Fibroblast of lung (primary cell): Measurements from ENCODE around the gene GABRG3. TPM values are rescaled to one million over a fixed set of nuclear protein-coding genes. Genes with fewer than 3 reads are reported as not detected.

ENCODE experiments used
- DNase-seq, 2 donors: peaks; one replicate each; pipeline versions ENCODE4 v3.0.0 to v3.0.0-alpha.2; 2010; ENCODE audit warnings: low read depth in 2 of 2
- H2AFZ ChIP-seq: 2 replicates; pipeline ENCODE4 v1.5.1; 2012; ENCODE audit warnings: low read length, control low read depth, inconsistent platforms
- H3K27ac ChIP-seq: 2 replicates; pipeline ENCODE4 v1.5.1; 2011; ENCODE audit warnings: low read length, control low read depth; ENCODE audit not compliant: insufficient read depth
- H3K27me3 ChIP-seq: 2 replicates; pipeline ENCODE4 v1.5.1; 2011; ENCODE audit warnings: mild to moderate bottlenecking, low read length; ENCODE audit not compliant: control insufficient read depth, insufficient read depth
- H3K36me3 ChIP-seq: 2 replicates; pipeline ENCODE4 v1.5.1; 2011; ENCODE audit warnings: low read length; ENCODE audit not compliant: control insufficient read depth, insufficient read depth
- H3K4me1 ChIP-seq: 2 replicates; pipeline ENCODE4 v1.5.1; 2011; ENCODE audit warnings: low read length; ENCODE audit not compliant: control insufficient read depth, insufficient read depth; ENCODE audit errors: extremely low read depth
- H3K4me2 ChIP-seq: 2 replicates; pipeline ENCODE4 v1.5.1; 2011; ENCODE audit warnings: low read length, control low read depth; ENCODE audit not compliant: insufficient read depth; ENCODE audit errors: extremely low read depth
- H3K4me3 ChIP-seq, 4 experiments: fragments of 200-600 bp in 1 of 4; sonication (generic) in 1 of 4; replicated peaks in 1 of 4; 2 replicates each; pipeline ENCODE4 v1.5.1; 2011 to 2016; ENCODE audit warnings: low read length in 4 of 4, low read depth in 3 of 4, mild to moderate bottlenecking in 3 of 4, control low read depth in 2 of 4, inconsistent platforms in 1 of 4, mixed read lengths in 1 of 4; ENCODE audit not compliant: insufficient read depth in 1 of 4; ENCODE audit errors: control extremely low read depth in 1 of 4
- H3K79me2 ChIP-seq: 2 replicates; pipeline ENCODE4 v1.5.1; 2012; ENCODE audit warnings: mild to moderate bottlenecking, low read length, inconsistent platforms; ENCODE audit not compliant: control insufficient read depth, insufficient read depth
- H3K9ac ChIP-seq: 2 replicates; pipeline ENCODE4 v1.5.1; 2011; ENCODE audit warnings: mild to moderate bottlenecking, low read length, control low read depth; ENCODE audit not compliant: insufficient read depth
- H3K9me3 ChIP-seq: 2 replicates; pipeline ENCODE4 v1.5.1; 2012; ENCODE audit warnings: low read depth, low read length; ENCODE audit not compliant: control insufficient read depth, insufficient read depth
- H4K20me1 ChIP-seq: 2 replicates; pipeline ENCODE4 v1.5.1; 2011; ENCODE audit warnings: low read length; ENCODE audit not compliant: control insufficient read depth, insufficient read depth; ENCODE audit errors: extremely low read depth
- EZH2 ChIP-seq: IDR thresholded peaks from 2 replicates; pipeline ENCODE4 v1.5.1; 2012; ENCODE audit warnings: low read length, control low read depth, mild to moderate bottlenecking; ENCODE audit errors: missing control alignments
- polyA plus RNA-seq, 2 donors: library from polyadenylated mRNA; depleted of rRNA in 1 of 2; stranded (reverse) in 1 of 2; unstranded in 1 of 2; fragments of >200 nt; gene quantifications; 2 replicates each; pipeline ENCODE4 v1.2.1, GENCODE V29; 2011 to 2012; ENCODE audit warnings: missing spikeins in 1 of 2
- total RNA-seq: library from RNA; depleted of rRNA; stranded (reverse); fragments of >200 nt; gene quantifications from 2 replicates; pipeline ENCODE4 v1.2.1, GENCODE V29; 2014
- TF ChIP-seq, protein P1 (sequence below), 2 donors: IDR thresholded peaks in 1 of 2; conservative IDR thresholded peaks in 1 of 2; 1 replicate in 1 of 2; 2 replicates in 1 of 2; pipeline ENCODE4 v1.5.1; 2011 to 2012; ENCODE audit warnings: low read length in 2 of 2, control low read depth in 1 of 2, inconsistent platforms in 1 of 2, low read depth in 1 of 2, mild to moderate bottlenecking in 1 of 2

GABRG3 gene
- total and polyA plus RNA-seq, 2 donors (not counting 1 experiment from before 2014, with no cell fraction given) = not detected

DNA sequence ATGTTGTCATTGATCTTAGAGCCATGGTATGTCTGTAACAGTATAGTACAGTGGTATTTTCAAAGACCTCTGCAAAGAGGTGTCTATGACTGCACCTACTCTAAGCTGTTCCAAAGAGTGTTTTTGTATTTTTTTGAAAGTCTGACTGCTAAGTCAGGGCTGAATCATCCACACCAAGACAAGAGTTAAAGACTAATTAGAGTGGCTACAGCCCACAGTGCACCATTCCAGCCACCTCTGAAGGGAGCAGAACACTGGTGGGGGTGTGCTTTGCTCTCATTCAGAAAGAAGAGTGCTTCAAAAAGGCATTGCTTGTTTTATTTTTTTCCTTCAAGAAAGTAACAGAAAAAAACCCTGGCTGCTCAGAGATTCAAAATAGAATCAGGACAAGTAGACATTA lies 301.4 kb downstream of the GABRG3 start:
- Histone ChIP-seq H3K4me2 (no peak overlapping the region), H3K4me1 (no peaks in the 10 kb centered on the region)

GRCh38 chr15:27273506-27273905 lies 302.5 kb downstream of the GABRG3 start:
- TF ChIP-seq, protein P1, sequence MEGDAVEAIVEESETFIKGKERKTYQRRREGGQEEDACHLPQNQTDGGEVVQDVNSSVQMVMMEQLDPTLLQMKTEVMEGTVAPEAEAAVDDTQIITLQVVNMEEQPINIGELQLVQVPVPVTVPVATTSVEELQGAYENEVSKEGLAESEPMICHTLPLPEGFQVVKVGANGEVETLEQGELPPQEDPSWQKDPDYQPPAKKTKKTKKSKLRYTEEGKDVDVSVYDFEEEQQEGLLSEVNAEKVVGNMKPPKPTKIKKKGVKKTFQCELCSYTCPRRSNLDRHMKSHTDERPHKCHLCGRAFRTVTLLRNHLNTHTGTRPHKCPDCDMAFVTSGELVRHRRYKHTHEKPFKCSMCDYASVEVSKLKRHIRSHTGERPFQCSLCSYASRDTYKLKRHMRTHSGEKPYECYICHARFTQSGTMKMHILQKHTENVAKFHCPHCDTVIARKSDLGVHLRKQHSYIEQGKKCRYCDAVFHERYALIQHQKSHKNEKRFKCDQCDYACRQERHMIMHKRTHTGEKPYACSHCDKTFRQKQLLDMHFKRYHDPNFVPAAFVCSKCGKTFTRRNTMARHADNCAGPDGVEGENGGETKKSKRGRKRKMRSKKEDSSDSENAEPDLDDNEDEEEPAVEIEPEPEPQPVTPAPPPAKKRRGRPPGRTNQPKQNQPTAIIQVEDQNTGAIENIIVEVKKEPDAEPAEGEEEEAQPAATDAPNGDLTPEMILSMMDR (conservative IDR thresholded peaks at IDR 0.05 in 1 of 2, IDR thresholded peaks at IDR 0.05 in 1 of 2; ENCODE audit: low read depth in 1 of 2, low read length in 2 of 2) = no peak
- no peak for TF ChIP-seq EZH2
- no peak overlapping the region for H2AFZ ChIP-seq
- H3K36me3 ChIP-seq = no peaks in the 10 kb centered on the region
- no peaks in the 10 kb centered on the region for H3K4me1 ChIP-seq
- H3K9me3 ChIP-seq = no peaks in the 10 kb centered on the region
- no peaks in the 10 kb centered on the region for H3K79me2 ChIP-seq
- no peak overlapping the region for H3K4me3 ChIP-seq
- no peaks in the 10 kb centered on the region for H3K27me3 ChIP-seq
- no peak overlapping the region for H3K27ac ChIP-seq
- H3K4me2 ChIP-seq = no peak overlapping the region
- no peaks in the 10 kb centered on the region for H4K20me1 ChIP-seq
- no peak overlapping the region for H3K9ac ChIP-seq
- DNase-seq = no peak

More for the DNA sequence above, 301.4 kb downstream of the GABRG3 start:
- H3K9ac ChIP-seq = no peak overlapping the region
- H3K27ac ChIP-seq = no peak overlapping the region
- DNase-seq = peak in 1 of 2 donors; percentile 17
- no peaks in the 10 kb centered on the region for H3K79me2 ChIP-seq
- no peaks in the 10 kb centered on the region for H4K20me1 ChIP-seq
- no peak overlapping the region for H3K4me3 ChIP-seq
- H3K36me3 ChIP-seq = no peaks in the 10 kb centered on the region
- no peak overlapping the region for H2AFZ ChIP-seq
- TF ChIP-seq, protein P1 (conservative IDR thresholded peaks at IDR 0.05 in 1 of 2, IDR thresholded peaks at IDR 0.05 in 1 of 2; ENCODE audit: low read depth in 1 of 2, low read length in 2 of 2) = no peak
- no peak for TF ChIP-seq EZH2
- H3K9me3 ChIP-seq = no peaks in the 10 kb centered on the region
- H3K27me3 ChIP-seq = no peaks in the 10 kb centered on the region

- DNase-seq = no peak
- H3K27ac ChIP-seq = no peak overlapping the region
- H4K20me1 ChIP-seq = no peaks in the 10 kb centered on the region
- H3K27me3 ChIP-seq = no peaks in the 10 kb centered on the region
- no peak overlapping the region for H3K9ac ChIP-seq
- H3K36me3 ChIP-seq = no peaks in the 10 kb centered on the region
- no peak overlapping the region for H3K4me2 ChIP-seq
- no peaks in the 10 kb centered on the region for H3K9me3 ChIP-seq
- no peak overlapping the region for H3K4me3 ChIP-seq
- H3K4me1 ChIP-seq = no peaks in the 10 kb centered on the region
- no peak for TF ChIP-seq EZH2
- H2AFZ ChIP-seq = no peak overlapping the region
- H3K79me2 ChIP-seq = no peaks in the 10 kb centered on the region
Measured at GRCh38 chr15:27278761-27279160, 307.8 kb downstream of the GABRG3 start.
